Breast epithelium (tissue), 3 donors: ENCODE data around the gene RNU2-63P.

Source experiments
- CTCF ChIP-seq, 3 donors: fragments of 450-650 bp; IDR thresholded peaks; one replicate each; pipeline ENCODE4 v1.5.1; 2016 to 2017; ENCODE audit warnings: antibody characterized with exemption in 3 of 3, mild to moderate bottlenecking in 3 of 3, moderate library complexity in 3 of 3
- POLR2A ChIP-seq: fragments of 450-650 bp; IDR thresholded peaks from one replicate; pipeline ENCODE4 v1.6.1; 2016; ENCODE audit warnings: antibody characterized with exemption, mild to moderate bottlenecking, moderate library complexity
- POLR2AphosphoS5 ChIP-seq, 3 donors: sonication (generic); formaldehyde crosslinking; IDR thresholded peaks; one replicate each; pipeline ENCODE4 v1.6.1; 2017; ENCODE audit warnings: antibody characterized with exemption in 3 of 3

- TF ChIP-seq CTCF (IDR thresholded peaks at IDR 0.05) (no peak), POLR2A (no peak), POLR2AphosphoS5 (IDR thresholded peaks at IDR 0.05) (no peak)
These were observed 6.2 kb upstream of the RNU2-63P start for GRCh38 chr2:88022669-88022921.
